ENCODE data around the gene ACAN.

DNA sequence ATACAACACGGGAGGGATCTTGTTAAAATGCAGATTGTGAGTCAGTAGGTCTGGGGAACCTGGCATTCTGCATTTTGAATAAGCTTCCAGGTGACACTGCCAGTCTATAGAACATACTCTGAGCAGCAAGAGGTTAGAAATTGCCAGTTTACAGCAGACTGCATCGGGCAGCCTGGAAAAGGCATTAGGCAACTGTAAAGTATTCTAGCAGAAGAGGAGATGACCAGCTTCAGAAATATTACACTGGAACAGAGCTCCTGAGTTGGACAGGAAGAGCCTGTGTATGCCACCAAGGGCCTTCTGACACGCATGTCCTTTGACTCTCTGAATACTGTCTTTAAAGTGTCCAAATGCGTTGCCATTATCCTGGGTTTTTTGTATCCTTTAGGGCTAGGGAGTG is 2.5 kb upstream of the ACAN start:
- no peak for TF ChIP-seq POLR2AphosphoS5 (IDR thresholded peaks at IDR 0.05; ENCODE audit: low read depth, low read length)
- TF ChIP-seq POLR2A (IDR thresholded peaks at IDR 0.05; ENCODE audit: low read depth, low read length): no peak

Measured in GM12892 (cell line).